SKM-1 treated with dmso at 0.1 percent for 144 hours (cell line): Measurements from ENCODE around the gene ACTMAP.

ENCODE experiments used
- DNase-seq: peaks from one replicate; lab custom pipeline; 2025; ENCODE audit not compliant: unreplicated experiment; lab: John Stamatoyannopoulos, UW

ACTMAP gene

DNA sequence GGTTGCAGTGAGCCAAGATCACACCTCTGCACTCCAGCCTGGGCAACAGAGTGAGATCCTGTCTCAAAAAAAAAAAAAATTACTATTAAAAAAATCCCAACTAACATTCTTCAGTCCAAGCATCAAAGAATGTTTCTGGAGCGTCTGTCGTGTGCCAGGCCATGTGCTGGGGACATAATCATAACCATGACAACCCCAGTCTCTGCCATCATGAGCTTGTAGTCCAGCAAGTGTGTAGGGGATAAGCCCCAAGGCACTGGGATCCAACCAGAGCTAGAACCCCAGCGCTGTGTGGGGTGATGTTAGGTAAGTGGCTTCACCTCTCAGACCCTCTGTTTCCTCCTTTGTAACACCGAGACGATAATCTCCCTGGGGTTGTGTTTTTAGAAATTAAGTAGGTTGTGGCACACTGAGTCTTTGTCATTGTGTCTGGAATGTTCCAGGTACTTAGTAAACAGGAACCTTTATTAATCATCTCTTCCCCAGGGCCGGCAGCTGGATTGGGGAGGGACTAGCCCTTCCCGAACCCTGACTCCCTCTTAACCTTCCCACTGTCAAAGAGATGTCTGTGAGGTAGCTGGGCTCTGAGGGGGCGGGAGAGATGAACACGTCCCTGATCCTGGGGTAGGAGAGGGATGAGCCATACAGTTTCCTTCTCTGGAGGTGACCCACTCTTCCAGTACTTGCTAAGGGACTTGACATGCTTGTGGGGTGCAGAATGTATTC, 28.2 kb downstream of the ACTMAP start:
- DNase-seq = no peak

- no peak for DNase-seq
Measured at GRCh38 chr19:40721140-40721486, 29.2 kb downstream of the ACTMAP start.

DNA sequence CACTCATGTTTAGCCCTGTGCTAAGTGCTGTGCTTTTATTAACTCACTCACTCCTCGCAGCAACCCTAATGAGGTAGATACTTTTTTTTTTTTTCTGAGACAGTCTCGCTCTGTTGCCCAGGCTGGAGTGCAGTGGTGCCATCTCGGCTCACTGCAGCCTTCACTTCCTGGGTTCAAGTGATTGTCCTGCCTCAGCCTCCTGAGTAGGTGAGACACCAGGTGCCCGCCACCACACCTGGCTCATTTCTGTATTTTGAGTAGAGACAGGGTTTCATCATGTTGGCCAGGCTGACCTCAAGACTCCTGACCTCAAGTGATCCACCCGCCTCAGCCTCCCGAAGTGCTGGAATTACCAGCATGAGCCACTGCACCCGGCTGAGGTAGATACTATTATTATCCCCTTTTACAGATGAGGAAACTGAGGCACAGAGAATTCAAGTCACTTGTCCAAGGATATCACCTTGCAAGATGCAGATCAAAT, 30.8 kb downstream of the ACTMAP start:
- DNase-seq = no peak

- DNase-seq = no peak
Measured at GRCh38 chr19:40718774-40719391, 31.4 kb downstream of the ACTMAP start.

DNA sequence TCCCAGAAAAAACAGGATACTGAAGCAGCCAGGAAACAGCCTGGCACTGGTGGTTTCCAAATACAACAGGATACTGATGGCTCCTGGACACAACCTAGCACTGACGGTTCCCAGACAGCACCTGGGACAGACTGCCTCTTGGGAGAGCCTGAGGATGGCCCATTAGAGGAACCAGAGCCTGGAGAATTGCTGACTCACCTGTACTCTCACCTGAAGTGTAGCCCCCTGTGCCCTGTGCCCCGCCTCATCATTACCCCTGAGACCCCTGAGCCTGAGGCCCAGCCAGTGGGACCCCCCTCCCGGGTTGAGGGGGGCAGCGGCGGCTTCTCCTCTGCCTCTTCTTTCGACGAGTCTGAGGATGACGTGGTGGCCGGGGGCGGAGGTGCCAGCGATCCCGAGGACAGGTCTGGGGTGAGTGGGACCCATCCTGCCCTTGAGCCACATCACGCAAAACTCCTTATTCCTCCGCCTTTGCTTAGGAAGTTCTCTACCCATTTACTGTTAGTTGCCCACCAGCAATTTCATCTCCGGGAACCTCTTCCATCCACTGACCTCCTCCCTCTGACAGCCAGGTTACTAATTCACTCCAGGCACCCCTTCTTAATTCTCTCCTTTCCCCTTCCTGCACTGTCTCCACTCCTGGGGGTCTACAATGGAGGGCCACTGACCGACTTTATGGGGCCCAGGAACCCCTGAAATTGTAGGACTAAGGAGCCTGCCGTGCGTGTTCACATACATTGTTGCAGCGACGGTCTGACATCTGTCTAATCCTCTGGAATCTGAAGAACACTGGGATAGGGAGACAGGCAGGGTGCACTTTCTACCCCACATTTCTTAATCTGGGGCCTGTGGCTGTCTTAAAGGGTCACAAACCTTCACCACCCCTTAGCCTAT, 32.1 kb downstream of the ACTMAP start:
- DNase-seq = no peak

DNA sequence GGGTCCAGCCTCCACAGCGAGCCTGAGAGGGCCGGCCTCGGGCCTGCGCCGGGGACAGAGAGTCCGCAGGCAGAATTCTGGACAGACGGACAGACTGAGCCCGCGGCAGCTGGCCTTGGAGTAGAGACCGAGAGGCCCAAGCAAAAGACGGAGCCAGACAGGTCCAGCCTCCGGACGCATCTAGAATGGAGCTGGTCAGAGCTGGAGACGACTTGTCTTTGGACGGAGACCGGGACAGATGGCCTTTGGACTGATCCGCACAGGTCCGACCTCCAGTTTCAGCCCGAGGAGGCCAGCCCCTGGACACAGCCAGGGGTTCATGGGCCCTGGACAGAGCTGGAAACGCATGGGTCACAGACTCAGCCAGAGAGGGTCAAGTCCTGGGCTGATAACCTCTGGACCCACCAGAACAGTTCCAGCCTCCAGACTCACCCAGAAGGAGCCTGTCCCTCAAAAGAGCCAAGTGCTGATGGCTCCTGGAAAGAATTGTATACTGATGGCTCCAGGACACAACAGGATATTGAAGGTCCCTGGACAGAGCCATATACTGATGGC, 32.9 kb downstream of the ACTMAP start:
- DNase-seq = no peak

GRCh38 chr19:40716482-40717324, 33.6 kb downstream of the ACTMAP start, which contains the start of the genes COQ8B and ITPKC:
COQ8B (minus strand) TSS chr19:40716886; CDS start chr19:40714632, 2,254 bp downstream.
ITPKC (plus strand) TSS chr19:40717112; CDS start chr19:40717136, 24 bp downstream.
- DNase-seq = peak; percentile 88

DNA sequence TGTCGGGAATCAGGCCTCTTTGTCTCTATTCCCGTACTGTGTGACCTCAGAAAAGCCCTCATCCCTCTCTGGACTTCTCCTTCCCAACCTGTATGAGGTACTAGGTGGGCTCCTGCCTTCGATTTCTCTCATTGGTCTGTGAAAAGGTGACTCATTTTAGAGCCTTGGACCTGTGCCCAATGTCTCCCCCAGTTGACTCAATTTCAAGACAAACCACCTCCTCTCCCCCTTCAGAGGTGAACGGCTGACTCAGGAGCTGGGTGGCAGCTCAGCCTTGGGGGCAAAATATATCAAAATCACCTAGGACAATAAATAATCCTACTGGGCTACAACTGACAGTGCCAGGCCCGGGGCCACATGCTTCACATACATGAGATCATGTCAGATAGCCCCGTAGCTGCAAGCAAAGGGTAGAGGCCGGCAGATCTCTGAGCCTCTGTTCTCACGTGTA, 34.2 kb downstream of the ACTMAP start:
- no peak for DNase-seq

DNA sequence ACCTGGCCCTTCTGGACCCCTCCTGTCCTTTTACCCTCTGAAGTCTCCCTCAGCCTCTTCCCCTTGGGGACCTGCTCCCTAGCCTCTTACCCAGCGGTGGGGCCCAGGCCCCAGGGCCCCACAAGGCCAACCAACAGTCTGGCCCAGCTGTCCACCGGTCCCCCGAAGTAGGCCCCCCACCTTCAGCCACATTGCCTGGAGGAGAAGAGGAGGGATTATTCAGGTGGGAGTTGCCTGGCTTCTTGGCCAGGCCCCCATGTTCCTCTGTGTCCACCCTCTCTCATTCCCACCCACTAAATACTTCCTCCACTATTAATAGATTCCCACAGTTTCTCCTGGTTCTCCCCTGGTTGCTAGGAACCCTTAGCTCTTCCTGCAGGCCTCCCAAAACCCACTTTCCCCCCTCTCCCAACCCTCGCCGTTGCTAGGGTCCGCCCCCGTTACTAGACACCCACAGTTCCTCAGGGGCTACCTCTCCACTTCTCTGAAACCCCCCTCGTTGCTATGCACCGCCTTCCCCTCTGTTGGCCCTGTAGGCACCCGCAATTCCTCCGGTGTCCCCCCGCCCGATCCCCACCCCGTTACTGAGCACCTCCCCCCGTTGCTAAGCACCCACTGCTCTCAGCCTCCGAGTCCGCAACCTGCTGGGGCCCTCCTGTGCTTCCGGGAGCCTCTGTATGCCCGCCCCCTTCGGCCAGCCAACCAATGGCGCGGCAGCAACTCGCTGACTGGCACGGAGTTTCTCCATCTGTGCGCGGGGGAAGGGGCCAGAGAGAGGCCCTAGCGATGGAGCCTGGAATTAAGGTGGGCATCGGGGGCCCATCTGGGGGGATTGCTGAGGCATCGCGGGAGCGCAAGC, 35.6 kb downstream of the ACTMAP start:
- peak; percentile 83 for DNase-seq

DNA sequence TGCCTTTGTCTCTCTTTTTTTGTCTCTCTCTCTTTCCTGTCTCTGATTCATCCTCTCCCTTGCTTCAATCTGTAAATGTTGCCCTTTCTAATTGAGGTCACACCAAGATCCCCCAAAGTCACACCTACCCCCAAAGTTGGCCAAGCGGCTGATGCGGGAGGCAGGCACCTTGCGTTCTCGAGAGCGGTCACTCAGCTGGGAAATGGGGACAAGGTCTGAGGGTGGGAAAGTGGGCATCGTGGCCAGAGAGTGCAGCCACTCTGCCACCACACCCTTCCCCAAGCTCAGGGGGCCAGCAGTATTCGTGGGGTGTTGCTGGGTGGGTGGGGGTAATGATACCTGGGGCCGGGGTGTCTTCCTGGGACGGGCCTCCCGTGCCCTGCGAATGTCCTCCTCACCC, 36.3 kb downstream of the ACTMAP start:
- DNase-seq = no peak

DNA sequence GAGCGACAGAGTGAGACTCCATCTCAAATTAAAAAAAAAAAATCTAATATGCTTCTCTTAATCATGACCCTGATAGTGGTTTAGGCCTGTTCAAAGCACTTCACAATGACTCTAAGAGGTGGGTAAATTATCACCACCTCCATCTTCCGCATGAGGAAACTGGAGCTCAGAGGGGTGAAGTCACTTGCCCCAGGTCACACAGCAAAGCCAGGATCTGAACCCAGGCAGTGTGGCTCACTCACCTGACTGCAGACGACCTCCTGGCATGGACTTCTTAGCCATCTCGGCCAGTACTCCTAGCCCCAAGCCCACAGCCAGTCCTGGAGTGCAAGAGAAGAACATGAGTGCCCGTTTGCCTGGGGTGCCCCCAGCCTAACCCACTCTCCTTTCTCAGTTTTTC, 40.5 kb downstream of the ACTMAP start:
- DNase-seq = no peak

DNA sequence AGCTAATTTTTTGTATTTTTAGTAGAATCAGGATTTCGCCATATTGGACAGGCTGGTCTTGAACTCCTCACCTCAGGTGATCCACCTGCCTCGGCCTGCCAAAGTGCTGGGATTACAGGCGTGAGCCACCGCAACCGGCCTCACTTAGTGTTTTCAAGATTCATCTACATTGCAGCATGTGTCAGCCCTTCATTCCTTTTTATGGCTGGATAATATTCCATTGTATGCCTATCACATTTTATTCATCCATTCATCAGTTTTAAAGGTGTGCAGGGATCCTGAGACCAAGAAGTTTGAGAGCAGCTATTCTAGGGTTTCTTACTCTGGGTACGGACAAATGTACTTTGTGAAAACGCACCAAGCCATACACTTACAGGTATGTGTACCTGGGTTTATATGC, 42.7 kb downstream of the ACTMAP start:
- no peak for DNase-seq

DNA sequence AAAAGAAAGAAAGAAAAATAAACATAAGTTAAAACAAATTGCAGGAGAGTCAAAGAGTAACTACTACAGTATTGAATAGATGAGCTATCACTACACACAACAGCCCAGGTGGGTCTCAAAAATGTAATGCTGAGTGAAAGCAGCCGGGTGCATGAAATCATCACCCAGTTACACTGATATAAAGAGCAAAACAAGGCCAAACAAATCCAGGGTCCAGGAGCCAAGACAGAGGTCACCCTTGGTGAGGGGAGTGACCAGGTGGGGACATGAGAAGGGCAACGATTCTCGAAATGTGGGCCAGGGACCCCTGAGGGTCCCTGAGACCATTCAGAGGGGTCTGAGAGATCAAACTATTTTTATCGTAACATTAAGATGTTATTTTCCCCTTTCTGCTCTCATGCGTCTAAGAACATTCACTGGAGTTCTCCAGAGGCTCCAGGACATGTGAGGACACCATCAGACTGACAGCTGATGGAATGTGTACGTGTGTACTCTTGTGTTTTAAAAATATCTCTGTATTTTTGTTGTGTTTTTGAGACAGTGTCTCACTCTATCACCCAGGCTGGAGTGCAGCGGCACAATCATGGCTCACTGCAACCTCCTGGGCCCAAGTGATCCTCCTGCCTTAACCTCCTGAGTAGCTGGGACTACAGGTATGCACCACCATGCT, 44.2 kb downstream of the ACTMAP start:
- DNase-seq = no peak

- DNase-seq = no peak
Measured at GRCh38 chr19:40705362-40705651, 45.0 kb downstream of the ACTMAP start.

GRCh38 chr19:40704491-40705361, 45.6 kb downstream of the ACTMAP start:
- DNase-seq = no peak

DNA sequence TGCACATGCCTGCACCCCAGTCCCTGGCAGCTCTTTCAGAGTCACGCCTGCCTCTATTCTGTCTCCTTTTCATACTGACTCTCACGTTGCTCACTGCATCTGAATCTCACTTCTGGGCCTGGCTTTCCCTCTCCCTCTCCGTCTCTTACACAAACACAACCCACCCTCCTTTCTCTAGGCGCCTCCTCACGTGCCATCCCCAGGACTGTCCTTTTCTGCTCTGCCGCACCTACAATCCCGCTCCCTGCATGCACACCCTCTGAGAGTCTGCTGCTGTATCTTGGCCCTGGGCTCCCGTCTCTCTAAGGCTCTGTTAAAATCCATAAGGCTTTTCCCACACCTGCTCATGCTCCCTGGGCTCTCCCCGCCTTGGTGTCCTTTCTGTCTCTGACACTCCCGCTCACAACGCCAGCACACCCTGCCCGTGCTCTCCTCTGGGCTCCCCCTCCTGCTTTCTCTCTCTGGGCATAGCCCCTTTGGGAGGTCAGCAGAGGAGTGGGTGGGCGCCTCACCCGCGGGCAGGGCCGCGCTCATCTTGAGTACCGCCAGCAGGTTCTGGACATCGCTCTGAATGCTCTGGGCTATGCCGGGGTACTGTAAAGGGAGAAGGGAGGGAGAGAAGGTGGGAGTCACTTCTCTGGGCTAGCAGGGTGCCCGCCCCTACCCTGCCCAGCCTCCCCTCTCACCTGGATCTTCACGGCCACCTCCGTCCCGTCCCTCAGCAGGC, 47.1 kb downstream of the ACTMAP start:
- no peak for DNase-seq

DNA sequence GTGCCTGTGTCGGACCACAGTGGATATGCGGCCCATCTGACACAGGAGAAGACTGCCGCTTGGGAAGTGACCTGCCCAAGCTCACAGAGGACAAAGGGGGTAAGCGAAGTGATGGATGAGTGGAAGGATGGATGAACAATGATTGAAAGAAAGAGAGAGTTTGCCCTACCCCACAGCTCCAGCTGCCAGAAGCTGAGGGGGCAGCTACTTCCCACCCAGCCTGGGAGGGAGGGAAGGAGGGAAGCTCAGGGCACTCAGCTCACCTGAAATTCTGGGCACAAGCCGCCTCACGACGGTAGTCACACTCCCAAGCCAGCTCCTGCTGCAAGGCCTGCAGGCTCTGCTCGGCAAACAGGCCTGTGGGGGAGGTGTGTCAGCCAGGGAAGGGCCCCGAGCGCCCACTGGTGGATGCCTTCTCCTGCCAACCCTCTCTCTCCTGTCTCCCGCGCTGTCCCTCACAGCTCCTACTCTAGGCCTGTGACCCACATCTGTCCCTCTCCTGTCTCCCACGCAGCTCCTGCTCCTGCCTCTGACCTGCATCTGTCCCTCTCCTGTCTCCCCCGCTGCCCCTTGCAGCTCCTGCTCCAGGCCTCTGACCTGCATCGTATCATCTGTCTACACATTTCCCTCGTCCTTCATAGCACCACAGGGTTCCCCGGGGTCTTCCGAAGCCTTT, 47.8 kb downstream of the ACTMAP start:
- no peak for DNase-seq
